GM19463 (cell line): ENCODE results near the gene ZC3H12C.
A peak's percentile ranks its signal among the peaks of the same experiment; 100 is the strongest.

Experiments
- ATAC-seq: cut with Tn5 transposase; IDR thresholded peaks from one replicate; pipeline ENCODE4 v1.9.1; 2021; ENCODE audit warnings: mild to moderate bottlenecking, moderate library complexity; ENCODE audit not compliant: unreplicated experiment

Gene ZC3H12C

DNA sequence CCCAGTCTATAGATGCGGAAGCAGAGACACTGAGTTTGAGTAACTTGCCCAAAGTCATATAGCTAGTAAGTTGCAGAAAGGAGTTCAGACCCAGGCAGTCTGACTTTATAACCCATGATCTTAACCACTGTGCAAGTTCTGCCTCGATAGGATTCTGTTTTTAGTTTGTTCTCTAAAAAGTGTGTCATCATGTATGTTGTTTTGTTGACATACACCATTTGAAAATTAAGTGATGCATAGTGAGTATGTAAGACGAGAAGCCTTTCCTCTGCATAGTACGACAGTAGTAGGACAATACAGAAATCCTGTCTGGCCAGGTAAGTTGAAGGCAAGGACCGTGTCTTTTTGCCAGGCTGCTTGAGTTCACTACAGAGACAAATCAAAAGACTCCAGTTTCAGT, 3.3 kb downstream of the ZC3H12C start:
- ATAC-seq: no peak

DNA sequence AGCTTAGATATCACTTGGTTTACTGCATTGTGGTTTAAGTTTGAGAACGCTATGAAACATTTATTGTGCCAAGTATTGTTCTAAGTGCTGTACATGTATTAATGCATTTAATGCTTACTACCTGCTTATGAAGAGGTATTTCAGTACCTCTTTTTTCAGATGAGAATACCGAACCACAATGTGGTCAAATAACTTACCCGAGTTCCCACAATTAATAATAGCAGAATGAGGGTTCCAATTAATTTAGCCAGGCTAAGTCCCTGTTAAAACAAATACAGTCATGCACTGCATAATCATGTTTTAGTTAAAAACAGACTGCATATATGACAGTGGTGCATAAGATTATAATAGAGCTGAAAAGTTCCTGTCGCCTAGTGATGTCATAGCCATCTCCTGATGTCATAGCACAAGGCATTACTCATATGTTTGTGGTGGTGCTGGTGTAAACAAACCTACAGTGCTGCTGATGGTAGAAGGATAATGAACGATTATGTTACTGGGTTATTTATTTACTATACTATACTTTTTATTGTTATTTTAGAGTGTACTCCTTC, 4.3 kb downstream of the ZC3H12C start:
- no peak for ATAC-seq

GRCh38 chr11:110098645-110099044, 5.5 kb downstream of the ZC3H12C start:
- peak; percentile 54 for ATAC-seq

DNA sequence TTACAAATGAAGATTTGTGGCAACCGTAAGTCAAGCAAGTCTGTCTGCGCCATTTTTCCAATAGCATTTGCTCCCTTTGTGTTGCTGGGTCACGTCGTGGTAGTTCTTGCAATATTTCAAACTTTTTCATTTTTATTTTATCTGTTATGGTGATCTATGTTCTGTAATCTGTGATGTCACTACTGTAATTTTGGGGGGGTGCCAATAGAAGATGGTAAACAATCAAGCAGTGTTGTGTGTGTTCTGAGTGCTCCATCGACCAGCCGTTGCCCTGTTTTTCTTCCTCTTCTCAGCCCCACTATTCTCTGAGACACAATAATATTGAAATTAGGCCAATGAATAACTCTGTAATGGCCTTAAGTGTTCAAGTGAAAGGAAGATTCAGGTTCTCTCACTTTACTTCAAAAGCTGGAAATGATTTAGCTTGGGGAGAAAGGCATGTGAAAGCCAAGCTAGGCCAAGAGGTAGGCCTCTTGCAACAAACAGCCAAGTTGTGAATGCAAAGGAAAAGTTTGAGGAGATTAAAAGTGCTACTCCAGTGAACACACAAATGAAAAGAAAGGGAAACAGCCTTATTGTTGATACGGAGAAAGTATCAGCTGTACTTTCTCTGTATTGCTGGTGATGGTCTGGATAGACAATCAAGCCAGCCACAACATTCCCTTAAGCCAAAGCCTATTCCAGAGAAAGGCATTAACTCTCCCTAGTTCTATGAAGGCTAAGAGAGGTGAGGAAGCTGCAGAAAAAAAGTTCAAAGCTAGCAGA, 7.5 kb downstream of the ZC3H12C start:
- no peak for ATAC-seq

- ATAC-seq: no peak
These were observed 13.6 kb downstream of the ZC3H12C start for GRCh38 chr11:110106713-110107274.

- no peak for ATAC-seq
These were observed 17.7 kb downstream of the ZC3H12C start for GRCh38 chr11:110110854-110111253.

- no peak for ATAC-seq
These were observed 19.3 kb downstream of the ZC3H12C start for GRCh38 chr11:110112457-110112856.

DNA sequence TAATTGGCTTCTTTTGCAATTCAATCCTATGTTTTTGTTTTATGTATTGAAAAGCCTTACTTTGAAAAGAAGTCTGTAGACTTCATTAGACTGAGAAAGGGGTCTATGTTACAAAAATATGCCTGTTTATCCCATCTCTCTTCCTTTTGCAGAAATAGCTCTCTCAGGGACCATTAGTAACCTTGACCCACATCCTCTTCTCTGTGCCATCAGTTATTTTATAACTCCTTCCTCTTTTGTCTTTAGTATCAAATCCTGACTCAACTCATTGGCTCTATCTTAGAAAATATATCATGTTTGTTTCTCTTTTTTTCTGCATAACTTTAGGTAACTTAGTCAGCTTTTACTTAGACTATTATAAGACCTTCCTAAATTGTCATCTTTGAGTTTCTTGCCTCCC, 20.3 kb downstream of the ZC3H12C start:
- ATAC-seq: peak; percentile 23

- peak; percentile 41 for ATAC-seq
These were observed 20.8 kb downstream of the ZC3H12C start for GRCh38 chr11:110113973-110114372.

- ATAC-seq: no peak
These were observed 26.1 kb downstream of the ZC3H12C start for GRCh38 chr11:110119317-110119716.

DNA sequence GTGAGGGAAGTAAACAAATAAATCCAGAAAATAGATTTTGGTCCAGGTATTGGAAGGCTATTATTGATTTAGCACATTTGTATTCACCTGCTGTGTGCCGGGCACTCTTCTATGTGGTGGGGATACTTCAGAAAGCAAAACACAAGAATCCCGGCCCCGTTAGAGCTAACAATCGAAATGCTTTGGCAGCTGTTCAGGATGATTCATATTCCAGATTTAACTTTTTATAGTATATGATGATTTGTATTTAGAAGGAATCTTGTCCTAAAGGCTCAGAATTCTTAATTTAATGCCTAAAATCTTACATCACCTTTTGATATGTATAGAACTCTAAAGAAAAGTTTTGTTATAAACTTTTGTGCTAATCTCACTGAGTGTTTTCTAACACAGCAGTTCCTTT, 28.0 kb downstream of the ZC3H12C start:
- ATAC-seq: no peak

- ATAC-seq: no peak
These were observed 29.8 kb downstream of the ZC3H12C start for GRCh38 chr11:110123003-110123402.

GRCh38 chr11:110124605-110125004, 31.4 kb downstream of the ZC3H12C start:
- ATAC-seq: no peak

GRCh38 chr11:110125632-110126031, 32.4 kb downstream of the ZC3H12C start:
- ATAC-seq: no peak

DNA sequence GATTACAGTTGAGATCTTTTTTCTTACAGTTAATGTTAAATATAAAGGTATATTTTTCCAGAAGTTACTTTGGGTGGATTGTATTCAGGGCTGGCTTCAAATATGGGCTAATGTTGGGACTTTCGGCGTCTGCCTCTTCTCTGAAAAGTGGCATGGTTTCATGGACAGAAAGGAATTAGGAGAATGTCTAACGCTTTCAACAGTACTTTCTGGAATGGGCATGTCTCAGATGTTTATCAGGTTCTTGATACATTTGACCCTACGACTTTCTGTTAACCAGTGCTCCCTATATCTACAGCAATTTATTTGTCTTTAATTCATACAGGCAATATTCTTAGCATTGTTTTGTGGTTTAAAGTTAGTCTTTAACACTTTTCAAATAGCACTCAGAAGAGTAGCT, 33.7 kb downstream of the ZC3H12C start:
- ATAC-seq: no peak

- no peak for ATAC-seq
These were observed 35.0 kb downstream of the ZC3H12C start for GRCh38 chr11:110128161-110128560.

GRCh38 chr11:110130642-110131238, 37.5 kb downstream of the ZC3H12C start:
- no peak for ATAC-seq

GRCh38 chr11:110131386-110132123, 38.4 kb downstream of the ZC3H12C start:
- ATAC-seq: no peak

- ATAC-seq: no peak
These were observed 40.0 kb downstream of the ZC3H12C start for GRCh38 chr11:110133160-110133559.

DNA sequence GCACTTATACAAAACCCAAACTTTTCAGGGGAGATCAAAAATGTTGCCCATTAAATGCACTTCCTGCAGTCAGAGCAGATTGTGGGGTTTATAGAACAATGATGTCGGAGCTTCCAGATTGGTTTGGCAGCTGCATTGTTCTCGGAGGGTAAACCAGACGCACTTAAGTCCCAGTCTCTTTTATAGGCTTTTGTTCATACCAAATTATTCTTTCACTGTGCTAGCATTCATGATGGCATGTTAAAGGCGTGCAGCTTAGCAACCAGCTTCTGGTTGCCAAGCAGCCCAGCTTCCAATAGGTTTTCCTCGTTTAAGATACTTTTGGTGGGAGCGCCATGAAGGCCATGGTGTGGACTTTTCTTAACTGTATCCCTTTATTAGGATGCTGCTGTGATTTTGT, 40.9 kb downstream of the ZC3H12C start:
- ATAC-seq: no peak

- ATAC-seq: no peak
These were observed 48.6 kb downstream of the ZC3H12C start for GRCh38 chr11:110141812-110142211.
